Calu3 (cell line): ENCODE results near the gene LHPP. TPM values are rescaled to one million over a fixed set of nuclear protein-coding genes. Genes with fewer than 3 reads are reported as not detected.

Experiments used
- BruUV-seq: library from RNA; stranded (reverse); fragments of 400-500 nt; replicated peaks from 2 replicates; lab custom pipeline; 2021; lab: Mats Ljungman, UMichigan
- CTCF ChIA-PET: fragments of 300-600 bp; sonication (Branson Sonifier 250); formaldehyde crosslinking; loops from one replicate; lab custom pipeline; 2022; ENCODE audit warnings: antibody characterized with exemption; lab: Charles Lee
- DNase-seq: peaks from one replicate; pipeline ENCODE4 v3.0.0; 2022
- H3K27ac Mint-ChIP-seq: one replicate; pipeline ENCODE4 v1.8.0; 2022; ENCODE audit warnings: mixed read lengths; ENCODE audit not compliant: unreplicated experiment
- H3K27me3 Mint-ChIP-seq: one replicate; pipeline ENCODE4 v1.8.0; 2022; ENCODE audit warnings: mixed read lengths; ENCODE audit not compliant: unreplicated experiment
- H3K36me3 Mint-ChIP-seq: one replicate; pipeline ENCODE4 v1.8.0; 2022; ENCODE audit warnings: mild to moderate bottlenecking, moderate library complexity, mixed read lengths; ENCODE audit not compliant: insufficient read depth, unreplicated experiment
- H3K4me1 Mint-ChIP-seq: one replicate; pipeline ENCODE4 v1.8.0; 2022; ENCODE audit warnings: mild to moderate bottlenecking, low read depth, mixed read lengths; ENCODE audit not compliant: unreplicated experiment
- H3K4me3 Mint-ChIP-seq: one replicate; pipeline ENCODE4 v1.8.0; 2022; ENCODE audit warnings: mild to moderate bottlenecking, low read depth, moderate library complexity, mixed read lengths; ENCODE audit not compliant: unreplicated experiment
- H3K9me3 Mint-ChIP-seq: one replicate; pipeline ENCODE4 v1.8.0; 2022; ENCODE audit warnings: low read depth, mixed read lengths; ENCODE audit not compliant: unreplicated experiment
- CTCF ChIP-seq: fragments of 200-600 bp; IDR thresholded peaks from one replicate; pipeline ENCODE4 v1.8.0; 2022; ENCODE audit warnings: antibody characterized with exemption; ENCODE audit not compliant: unreplicated experiment
- intact Hi-C: fragments of 100-400 bp; cut with micrococcal nuclease; formaldehyde crosslinking; loops from one replicate; pipeline ENCODE4 v1.10.0; 2022; ENCODE audit not compliant: unreplicated experiment
- total RNA-seq: library from RNA; stranded (reverse); gene quantifications from 2 replicates; pipeline ENCODE4 v1.2.3, GENCODE V29; 2022

The LHPP gene
- total RNA-seq, 1 experiment from 2014 or later: 12.0 TPM

GRCh38 chr10:124624006-124624405 lies 162.4 kb downstream of the LHPP start:
- DNase-seq: no peak
- Mint-ChIP-seq H3K36me3 (no peaks in the 10 kb centered on the region), H3K27me3 (no peaks in the 10 kb centered on the region), H3K9me3 (no peaks in the 10 kb centered on the region), H3K4me1 (peaks cover 12% of the 10 kb centered on the region), H3K27ac (no peak overlapping the region), H3K4me3 (no peak overlapping the region)
- TF ChIP-seq CTCF: no peak
- CTCF ChIA-PET: no interaction called here
- no TSS peak for BruUV-seq
- intact Hi-C loops: no loop called here

GRCh38 chr10:124624466-124624865 lies 162.8 kb downstream of the LHPP start:
- Mint-ChIP-seq H3K27me3 (no peaks in the 10 kb centered on the region), H3K4me1 (peaks cover 12% of the 10 kb centered on the region), H3K27ac (no peak overlapping the region), H3K36me3 (no peaks in the 10 kb centered on the region), H3K4me3 (no peak overlapping the region), H3K9me3 (no peaks in the 10 kb centered on the region)
- no TSS peak for BruUV-seq
- no peak for TF ChIP-seq CTCF
- intact Hi-C loops: no loop called here
- DNase-seq: no peak
- CTCF ChIA-PET: no interaction called here

- H3K4me3 Mint-ChIP-seq: no peak overlapping the region
- no peak overlapping the region for H3K27ac Mint-ChIP-seq
- intact Hi-C loops: no loop called here
- no peaks in the 10 kb centered on the region for H3K36me3 Mint-ChIP-seq
- H3K9me3 Mint-ChIP-seq: no peaks in the 10 kb centered on the region
- TF ChIP-seq CTCF: no peak
- peaks cover 12% of the 10 kb centered on the region for H3K4me1 Mint-ChIP-seq
- DNase-seq: no peak
- CTCF ChIA-PET: no interaction called here
- no peaks in the 10 kb centered on the region for H3K27me3 Mint-ChIP-seq
- no TSS peak for BruUV-seq
Measured at GRCh38 chr10:124624895-124625294, 163.3 kb downstream of the LHPP start.

GRCh38 chr10:124625831-124626238 lies 164.2 kb downstream of the LHPP start:
- CTCF ChIA-PET: no interaction called here
- no peak overlapping the region for H3K27ac Mint-ChIP-seq
- no TSS peak for BruUV-seq

More at GRCh38 chr10:124625831-124626238, 164.2 kb downstream of the LHPP start:
- H3K36me3 Mint-ChIP-seq: no peaks in the 10 kb centered on the region
- TF ChIP-seq CTCF: no peak
- no peaks in the 10 kb centered on the region for H3K27me3 Mint-ChIP-seq
- H3K4me1 Mint-ChIP-seq: peaks cover 12% of the 10 kb centered on the region
- H3K4me3 Mint-ChIP-seq: no peak overlapping the region
- intact Hi-C loops: no loop called here
- DNase-seq: no peak
- no peaks in the 10 kb centered on the region for H3K9me3 Mint-ChIP-seq
